ENCODE measurements around the gene TRAPPC2B.

The TRAPPC2B gene

GRCh38 chr19:57334191-57334590 is 29.2 kb upstream of the TRAPPC2B start:
- Histone ChIP-seq H4K20me1 (peaks cover 28% of the 10 kb centered on the region; the same call in 1 of the 2 replicates), H3K9me3 (no peaks in the 10 kb centered on the region), H3K4me3 (no peak overlapping the region), H3K9ac (no peak overlapping the region), H3K4me1 (peaks cover 11% of the 10 kb centered on the region), H3K36me3 (peaks cover 28% of the 10 kb centered on the region), H3K4me2 (no peak overlapping the region), H3K27me3 (no peaks in the 10 kb centered on the region; the same call in 1 of the 2 replicates), H3K27ac (no peak overlapping the region)
- no peak for TF ChIP-seq Cebpa-rat (IDR thresholded peaks at IDR 0.05)

- Histone ChIP-seq H3K9me3 (no peaks in the 10 kb centered on the region), H3K27ac (no peak overlapping the region), H3K4me3 (no peak overlapping the region), H3K9ac (no peak overlapping the region), H3K4me1 (peaks cover 11% of the 10 kb centered on the region), H3K27me3 (no peaks in the 10 kb centered on the region; the same call in 1 of the 2 replicates), H3K4me2 (peak overlapping the region; percentile 39), H3K36me3 (0 out of 2 replicates have a peak, but pooled peaks cover 3% of the 10 kb centered on the region), H4K20me1 (no peaks in the 10 kb centered on the region)
- TF ChIP-seq Cebpa-rat (IDR thresholded peaks at IDR 0.05), result no peak
These were observed 24.5 kb upstream of the TRAPPC2B start for GRCh38 chr19:57338877-57339276.

- peaks cover 11% of the 10 kb centered on the region for H3K4me1 ChIP-seq
- no peak overlapping the region for H3K27ac ChIP-seq
- no peaks in the 10 kb centered on the region for H3K9me3 ChIP-seq
- no peak for TF ChIP-seq Cebpa-rat (IDR thresholded peaks at IDR 0.05)
- no peak overlapping the region for H3K4me2 ChIP-seq
- H3K4me3 ChIP-seq, result no peak overlapping the region
- no peaks in the 10 kb centered on the region for H3K36me3 ChIP-seq
- H4K20me1 ChIP-seq, result no peaks in the 10 kb centered on the region
- no peak overlapping the region for H3K9ac ChIP-seq
- no peaks in the 10 kb centered on the region; the same call in 1 of the 2 replicates for H3K27me3 ChIP-seq
These were observed 20.8 kb upstream of the TRAPPC2B start for GRCh38 chr19:57342582-57342981.

- H4K20me1 ChIP-seq, result peaks cover 17% of the 10 kb centered on the region
- TF ChIP-seq Cebpa-rat (IDR thresholded peaks at IDR 0.05), result no peak
- H3K27ac ChIP-seq, result no peak overlapping the region
- H3K4me2 ChIP-seq, result no peak overlapping the region
- no peaks in the 10 kb centered on the region for H3K9me3 ChIP-seq
- H3K9ac ChIP-seq, result no peak overlapping the region
- H3K4me3 ChIP-seq, result no peak overlapping the region
- peaks cover 6% of the 10 kb centered on the region for H3K36me3 ChIP-seq
- peaks cover 22% of the 10 kb centered on the region for H3K4me1 ChIP-seq
- no peaks in the 10 kb centered on the region for H3K27me3 ChIP-seq
These were observed 15.2 kb upstream of the TRAPPC2B start for GRCh38 chr19:57348136-57348535.

GRCh38 chr19:57350877-57351805 is 12.2 kb upstream of the TRAPPC2B start, which contains the start of gene ZNF304:
Gene ZNF304 (plus strand): TSS chr19:57351271. CDS start chr19:57351665, 394 bp downstream.
- Histone ChIP-seq H3K4me1 (peaks cover 26% of the 10 kb centered on the region), H3K9me3 (no peaks in the 10 kb centered on the region), H3K9ac (peak within 1 kb of the TSS; percentile 92), H3K36me3 (peaks cover 36% of the 10 kb centered on the region), H4K20me1 (peaks cover 43% of the 10 kb centered on the region), H3K4me3 (peak within 1 kb of the TSS; percentile 93), H3K27me3 (no peaks in the 10 kb centered on the region), H3K27ac (peak within 1 kb of the TSS; percentile 75), H3K4me2 (peak within 1 kb of the TSS; percentile 97)
- no peak for TF ChIP-seq Cebpa-rat (IDR thresholded peaks at IDR 0.05)

- H3K9me3 ChIP-seq, result no peaks in the 10 kb centered on the region
- H3K36me3 ChIP-seq, result peaks cover 43% of the 10 kb centered on the region
- peak overlapping the region; percentile 92 for H3K9ac ChIP-seq
- peak overlapping the region; percentile 75; the same call in 1 of the 2 replicates for H3K27ac ChIP-seq
- H3K4me3 ChIP-seq, result peak overlapping the region; percentile 93
- no peaks in the 10 kb centered on the region for H3K27me3 ChIP-seq
- peaks cover 44% of the 10 kb centered on the region for H4K20me1 ChIP-seq
- H3K4me2 ChIP-seq, result peak overlapping the region; percentile 97
- TF ChIP-seq Cebpa-rat (IDR thresholded peaks at IDR 0.05), result no peak
- H3K4me1 ChIP-seq, result peaks cover 26% of the 10 kb centered on the region
These were observed 11.5 kb upstream of the TRAPPC2B start for GRCh38 chr19:57351867-57352266.

GRCh38 chr19:57355916-57356315 is 7.4 kb upstream of the TRAPPC2B start:
- peaks cover 70% of the 10 kb centered on the region for H3K36me3 ChIP-seq
- peaks cover 44% of the 10 kb centered on the region for H4K20me1 ChIP-seq
- H3K4me3 ChIP-seq, result no peak overlapping the region
- no peak overlapping the region for H3K4me2 ChIP-seq
- H3K27me3 ChIP-seq, result no peaks in the 10 kb centered on the region
- peaks cover 20% of the 10 kb centered on the region for H3K4me1 ChIP-seq
- TF ChIP-seq Cebpa-rat (IDR thresholded peaks at IDR 0.05), result no peak
- H3K27ac ChIP-seq, result no peak overlapping the region
- no peak overlapping the region for H3K9ac ChIP-seq
- no peaks in the 10 kb centered on the region for H3K9me3 ChIP-seq

GRCh38 chr19:57357406-57357805 is 5.9 kb upstream of the TRAPPC2B start:
- Histone ChIP-seq H3K27me3 (no peaks in the 10 kb centered on the region), H4K20me1 (peaks cover 33% of the 10 kb centered on the region), H3K4me2 (no peak overlapping the region), H3K36me3 (peaks cover 70% of the 10 kb centered on the region), H3K9ac (no peak overlapping the region), H3K4me1 (peaks cover 12% of the 10 kb centered on the region), H3K9me3 (no peaks in the 10 kb centered on the region), H3K4me3 (no peak overlapping the region), H3K27ac (no peak overlapping the region)
- TF ChIP-seq Cebpa-rat (IDR thresholded peaks at IDR 0.05), result no peak

GRCh38 chr19:57359300-57359699 is 4.1 kb upstream of the TRAPPC2B start:
- Histone ChIP-seq H4K20me1 (peaks cover 23% of the 10 kb centered on the region; the same call in 1 of the 2 replicates), H3K27me3 (no peaks in the 10 kb centered on the region), H3K36me3 (peaks cover 52% of the 10 kb centered on the region), H3K9ac (no peak overlapping the region), H3K27ac (no peak overlapping the region), H3K4me1 (peaks cover 10% of the 10 kb centered on the region), H3K4me2 (no peak overlapping the region), H3K4me3 (no peak overlapping the region), H3K9me3 (no peaks in the 10 kb centered on the region)
- no peak for TF ChIP-seq Cebpa-rat (IDR thresholded peaks at IDR 0.05)

GRCh38 chr19:57362419-57362818 is 932 bp upstream of the TRAPPC2B start:
- Histone ChIP-seq H3K27me3 (no peaks in the 10 kb centered on the region), H3K9me3 (no peaks in the 10 kb centered on the region), H4K20me1 (peaks cover 14% of the 10 kb centered on the region; the same call in 1 of the 2 replicates), H3K27ac (0 out of 2 replicates have a peak overlapping the region, but pooled peaks have one; percentile 63), H3K4me3 (peak overlapping the region; percentile 85; the same call in 1 of the 2 replicates), H3K9ac (no peak overlapping the region), H3K36me3 (peaks cover 29% of the 10 kb centered on the region), H3K4me1 (peaks cover 16% of the 10 kb centered on the region), H3K4me2 (peak overlapping the region; percentile 84)
- TF ChIP-seq Cebpa-rat (IDR thresholded peaks at IDR 0.05), result no peak

Data from BLaER1 (cell line).